NCI-H146 treated with DMSO at 0.1 percent for 48 hours (cell line): ENCODE data around the gene VWA8.
"Not testable (repeated sequence)": the region's sequence is repeated elsewhere in the genome, so short reads cannot be mapped to it uniquely, and the experiment has no call there.

Experiments used
- DNase-seq: peaks from one replicate; lab custom pipeline; 2025; ENCODE audit not compliant: unreplicated experiment; lab: John Stamatoyannopoulos, UW

Gene VWA8

GRCh38 chr13:41595298-41595697 lies 365.6 kb downstream of the VWA8 start:
- DNase-seq, result no peak

GRCh38 chr13:41590643-41591042 lies 370.3 kb downstream of the VWA8 start:
- DNase-seq, result no peak

GRCh38 chr13:41590122-41590521 lies 370.8 kb downstream of the VWA8 start:
- DNase-seq, result no peak

- DNase-seq, result peak; percentile 43
Observed at GRCh38 chr13:41589434-41589833, 371.5 kb downstream of the VWA8 start.

GRCh38 chr13:41588899-41589298 lies 372.0 kb downstream of the VWA8 start:
- no peak for DNase-seq

GRCh38 chr13:41588448-41588847 lies 372.5 kb downstream of the VWA8 start:
- no peak for DNase-seq

- DNase-seq, result no peak
Observed at GRCh38 chr13:41587490-41587889, 373.4 kb downstream of the VWA8 start.

GRCh38 chr13:41586216-41586615 lies 374.7 kb downstream of the VWA8 start:
- no peak for DNase-seq

GRCh38 chr13:41582027-41582463 lies 378.9 kb downstream of the VWA8 start:
- no peak for DNase-seq

- no peak for DNase-seq
Observed at GRCh38 chr13:41580345-41580744, 380.6 kb downstream of the VWA8 start.

GRCh38 chr13:41579881-41580280 lies 381.0 kb downstream of the VWA8 start:
- no peak for DNase-seq

GRCh38 chr13:41579168-41579567 lies 381.7 kb downstream of the VWA8 start:
- DNase-seq, result no peak

GRCh38 chr13:41578371-41578770 lies 382.5 kb downstream of the VWA8 start:
- no peak for DNase-seq

GRCh38 chr13:41577436-41577835 lies 383.5 kb downstream of the VWA8 start:
- no peak for DNase-seq

- DNase-seq, result not testable (repeated sequence)
Observed at GRCh38 chr13:41573640-41574039, 387.3 kb downstream of the VWA8 start.

- not testable (repeated sequence) for DNase-seq
Observed at GRCh38 chr13:41571817-41572340, 389.0 kb downstream of the VWA8 start.

GRCh38 chr13:41568972-41569351 lies 391.9 kb downstream of the VWA8 start:
- DNase-seq, result no peak

GRCh38 chr13:41568143-41568971 lies 392.6 kb downstream of the VWA8 start:
- DNase-seq, result no peak

GRCh38 chr13:41567363-41567762 lies 393.5 kb downstream of the VWA8 start:
- DNase-seq, result no peak

GRCh38 chr13:41565846-41566245 lies 395.1 kb downstream of the VWA8 start:
- DNase-seq, result no peak

- DNase-seq, result no peak
Observed at GRCh38 chr13:41565216-41565615, 395.7 kb downstream of the VWA8 start.

- no peak for DNase-seq
Observed at GRCh38 chr13:41563984-41564365, 396.9 kb downstream of the VWA8 start.
